ENCODE data around the gene MAP2K7. TPM values are rescaled to one million over a fixed set of nuclear protein-coding genes. Genes with fewer than 3 reads are reported as not detected.
"Not testable (repeated sequence)": the region's sequence is repeated elsewhere in the genome, so short reads cannot be mapped to it uniquely, and the experiment has no call there.

MAP2K7 gene
- total RNA-seq, 1 donor from 2014 or later = 15.4 TPM

DNA sequence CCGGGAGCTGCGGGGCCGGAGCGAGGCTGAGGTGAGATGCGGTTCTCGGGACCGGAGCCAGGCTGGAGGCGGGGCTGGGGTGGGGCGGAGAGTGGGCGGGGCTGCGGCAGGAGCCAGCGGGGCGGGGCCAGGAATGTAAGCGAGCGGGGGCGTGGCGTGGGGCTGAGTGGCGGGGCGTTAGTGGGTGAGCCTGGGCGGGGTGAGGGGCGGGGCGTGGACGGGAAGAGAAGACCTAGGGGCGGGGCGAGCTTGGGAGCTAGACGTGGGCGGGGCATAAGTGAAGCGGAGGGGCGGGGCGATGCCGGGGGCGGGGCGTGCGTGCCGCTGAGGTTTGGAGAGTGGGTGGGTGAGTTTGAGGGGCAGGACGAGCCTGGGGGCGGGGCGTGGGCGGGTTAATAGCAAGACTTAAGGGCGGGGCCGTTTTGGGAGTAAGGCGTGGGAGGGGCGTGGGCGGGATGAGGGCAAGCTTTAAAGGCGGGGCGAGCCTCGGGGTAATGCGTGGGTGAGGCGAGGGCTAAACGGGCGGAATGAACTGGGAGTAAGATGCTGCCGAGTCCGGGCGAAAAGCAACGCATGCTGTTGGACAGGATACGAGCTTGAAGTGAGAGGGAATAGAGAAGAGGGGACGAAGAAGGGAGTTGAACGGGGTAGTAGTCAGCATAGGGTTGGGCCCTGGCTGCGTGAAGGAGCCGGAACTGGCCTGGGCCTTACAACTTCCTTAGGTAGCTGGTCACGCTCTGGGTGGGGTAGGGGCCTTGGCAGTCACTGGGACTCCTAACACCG lies 17.0 kb downstream of the MAP2K7 start:
- ATAC-seq = peak; percentile 87

DNA sequence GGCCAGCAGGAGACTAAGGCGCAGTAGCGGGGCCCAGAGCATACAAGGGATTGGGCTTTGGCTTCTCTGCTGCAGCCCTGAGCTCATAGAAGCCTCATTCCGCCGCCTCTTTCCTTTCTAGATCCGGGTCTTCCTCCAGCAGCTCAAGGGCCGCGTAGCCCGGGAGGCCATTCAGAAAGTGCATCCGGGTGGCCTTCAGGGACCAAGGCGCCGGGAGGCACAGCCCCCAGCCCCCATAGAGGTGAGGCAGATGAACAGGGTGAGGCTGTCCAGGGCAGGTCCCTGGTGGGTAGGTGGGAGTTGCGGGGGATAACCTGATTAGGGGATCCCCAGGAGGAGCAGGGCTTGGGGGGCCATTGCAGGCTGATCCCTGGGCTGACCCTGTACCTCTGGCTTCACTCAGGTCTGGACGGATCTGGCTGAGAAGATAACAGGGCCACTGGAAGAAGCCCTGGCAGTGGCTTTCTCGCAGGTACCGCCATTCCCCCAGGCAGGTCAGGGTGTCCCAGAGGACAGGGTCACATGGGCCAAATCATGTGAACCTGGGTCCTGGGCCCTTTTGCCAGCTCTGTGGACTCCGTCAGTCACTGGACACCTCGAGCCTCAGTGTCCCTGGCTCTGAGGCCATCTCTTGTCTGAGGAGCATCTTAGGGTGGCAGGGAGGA lies 17.8 kb downstream of the MAP2K7 start:
- ATAC-seq = no peak

DNA sequence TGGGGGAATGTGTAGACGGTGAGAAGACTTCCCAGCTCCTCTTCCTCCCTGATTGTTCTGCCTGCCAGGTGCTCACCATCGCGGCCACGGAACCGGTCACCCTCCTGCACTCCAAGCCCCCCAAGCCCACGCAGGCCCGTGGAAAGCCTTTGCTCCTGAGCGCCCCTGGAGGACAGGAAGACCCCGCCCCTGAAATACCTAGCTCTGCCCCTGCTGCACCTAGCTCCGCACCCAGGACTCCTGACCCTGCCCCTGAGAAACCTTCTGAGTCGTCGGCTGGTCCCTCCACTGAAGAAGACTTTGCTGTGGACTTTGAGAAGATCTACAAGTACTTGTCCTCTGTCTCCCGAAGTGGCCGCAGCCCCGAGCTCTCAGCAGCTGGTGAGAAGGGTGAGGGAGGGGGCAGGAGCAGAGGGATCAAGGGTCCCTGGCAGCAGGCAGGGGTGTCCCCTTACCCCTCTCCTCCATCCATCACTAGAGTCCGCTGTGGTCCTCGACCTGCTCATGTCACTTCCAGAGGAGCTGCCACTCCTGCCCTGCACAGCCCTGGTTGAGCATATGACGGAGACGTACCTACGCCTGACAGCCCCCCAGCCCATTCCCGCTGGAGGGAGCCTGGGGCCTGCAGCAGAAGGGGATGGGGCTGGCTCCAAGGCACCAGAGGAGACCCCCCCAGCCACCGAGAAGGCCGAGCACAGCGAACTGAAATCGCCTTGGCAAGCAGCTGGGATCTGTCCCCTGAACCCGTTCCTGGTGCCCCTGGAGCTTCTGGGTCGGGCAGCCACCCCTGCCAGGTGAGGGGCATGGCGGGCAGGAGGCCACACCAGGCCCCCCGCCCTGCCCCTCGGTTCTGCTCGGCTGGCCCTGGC lies 18.5 kb downstream of the MAP2K7 start:
- no peak for ATAC-seq

DNA sequence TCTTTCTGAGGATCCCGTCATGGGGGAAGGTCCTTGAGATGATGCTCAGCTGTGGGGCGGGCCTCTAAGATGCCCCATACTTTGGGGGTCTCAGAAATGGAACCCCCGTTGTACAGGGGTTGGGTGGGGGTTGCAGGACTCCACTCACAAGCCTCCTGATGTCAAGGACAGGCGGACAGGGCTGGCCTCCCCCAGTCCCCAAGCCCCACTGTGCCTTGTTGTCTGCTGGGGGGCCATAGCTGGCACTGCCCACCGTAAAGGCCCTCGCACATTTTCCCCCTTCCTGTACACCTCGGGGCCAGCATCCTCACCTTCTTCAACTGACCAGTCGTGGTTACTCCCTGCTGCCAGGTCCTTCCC lies 19.1 kb downstream of the MAP2K7 start:
- no peak for ATAC-seq

DNA sequence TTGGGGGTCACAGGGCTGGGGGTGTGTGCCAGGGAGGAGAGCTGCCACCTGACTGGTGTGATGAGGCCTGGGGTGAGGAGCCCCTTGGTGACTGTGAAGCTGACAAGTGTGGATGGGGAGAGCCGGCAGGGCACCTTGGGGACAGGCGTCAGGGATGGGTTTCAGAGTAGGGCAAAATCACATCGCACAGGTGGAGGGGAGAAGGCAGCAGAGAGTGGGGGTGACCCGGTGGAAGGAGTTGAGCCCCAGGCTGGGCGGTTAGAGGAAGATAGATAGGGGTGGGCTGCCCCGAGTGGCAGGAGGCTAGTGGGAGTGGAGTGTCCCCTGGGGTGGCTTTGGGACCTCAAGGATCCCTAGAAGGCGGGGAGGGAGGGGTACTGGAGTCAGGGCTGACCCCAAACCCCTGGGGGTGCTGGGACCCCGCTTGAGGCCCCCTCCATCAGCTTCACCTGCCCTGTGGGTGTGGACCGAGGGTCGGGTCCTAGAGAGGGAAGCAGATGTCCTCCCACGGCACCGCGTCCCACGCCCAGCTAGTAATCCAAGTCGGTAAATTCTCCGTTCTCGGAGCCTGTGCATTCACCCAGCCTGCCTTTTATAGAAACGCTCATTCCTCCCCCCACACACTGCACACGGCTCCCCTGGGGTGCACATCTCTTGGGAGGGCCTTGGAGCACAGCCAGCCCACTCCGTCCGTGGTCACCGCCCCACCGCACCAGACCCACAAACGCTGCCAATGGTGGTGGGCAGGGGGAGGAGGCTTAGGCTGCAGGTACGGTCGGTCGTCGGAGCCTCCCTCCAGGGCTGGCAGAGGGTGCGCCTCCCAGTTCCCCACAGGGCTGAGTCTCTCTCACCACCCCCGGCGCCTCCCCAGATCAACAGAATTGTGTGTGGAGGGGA lies 19.9 kb downstream of the MAP2K7 start:
- no peak for ATAC-seq

DNA sequence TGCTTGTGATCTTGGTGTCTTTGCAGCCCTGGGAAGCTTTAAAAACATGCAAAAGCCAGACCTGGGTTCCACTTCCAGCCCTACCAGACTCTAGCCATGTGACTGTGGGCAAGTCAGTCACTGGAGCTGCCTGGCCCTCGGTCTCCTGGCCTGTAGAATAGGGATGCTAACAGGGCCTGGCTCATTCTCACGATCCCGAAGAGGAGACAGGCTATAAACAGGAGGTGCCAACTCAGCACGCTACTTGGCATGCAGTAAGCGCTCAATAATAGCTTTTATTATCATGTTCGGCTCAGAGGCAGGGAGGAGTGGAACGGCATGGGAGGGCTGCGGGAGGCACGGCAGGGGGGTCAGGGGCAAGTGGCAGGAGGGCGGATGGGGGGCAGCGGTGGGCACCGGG lies 20.6 kb downstream of the MAP2K7 start:
- ATAC-seq = no peak

DNA sequence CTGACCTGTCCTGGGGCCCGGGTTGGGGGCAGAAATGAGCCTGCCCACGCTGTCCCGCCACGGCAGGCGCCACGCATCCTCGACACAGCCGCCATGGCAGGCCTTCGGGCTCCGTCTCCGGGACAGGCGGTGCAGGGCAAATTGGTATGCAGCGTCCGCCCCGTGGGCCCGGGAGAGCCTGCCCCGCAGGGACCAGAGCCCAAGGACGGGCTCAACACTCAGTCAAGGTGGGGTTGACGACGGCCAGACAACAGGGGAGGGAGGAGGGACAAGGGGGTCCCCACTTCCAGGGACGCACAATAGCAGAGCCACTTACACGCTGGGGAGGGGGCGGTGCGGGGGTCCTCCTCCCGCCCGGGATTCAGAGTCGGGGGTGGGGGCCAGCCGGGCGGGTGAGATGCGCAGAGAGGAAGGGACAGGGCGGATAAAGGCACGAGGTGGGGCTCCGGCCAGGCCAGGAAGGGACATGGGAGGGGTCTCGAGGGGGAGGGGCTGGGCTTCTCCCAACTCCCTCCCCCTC lies 21.0 kb downstream of the MAP2K7 start:
- ATAC-seq = no peak

DNA sequence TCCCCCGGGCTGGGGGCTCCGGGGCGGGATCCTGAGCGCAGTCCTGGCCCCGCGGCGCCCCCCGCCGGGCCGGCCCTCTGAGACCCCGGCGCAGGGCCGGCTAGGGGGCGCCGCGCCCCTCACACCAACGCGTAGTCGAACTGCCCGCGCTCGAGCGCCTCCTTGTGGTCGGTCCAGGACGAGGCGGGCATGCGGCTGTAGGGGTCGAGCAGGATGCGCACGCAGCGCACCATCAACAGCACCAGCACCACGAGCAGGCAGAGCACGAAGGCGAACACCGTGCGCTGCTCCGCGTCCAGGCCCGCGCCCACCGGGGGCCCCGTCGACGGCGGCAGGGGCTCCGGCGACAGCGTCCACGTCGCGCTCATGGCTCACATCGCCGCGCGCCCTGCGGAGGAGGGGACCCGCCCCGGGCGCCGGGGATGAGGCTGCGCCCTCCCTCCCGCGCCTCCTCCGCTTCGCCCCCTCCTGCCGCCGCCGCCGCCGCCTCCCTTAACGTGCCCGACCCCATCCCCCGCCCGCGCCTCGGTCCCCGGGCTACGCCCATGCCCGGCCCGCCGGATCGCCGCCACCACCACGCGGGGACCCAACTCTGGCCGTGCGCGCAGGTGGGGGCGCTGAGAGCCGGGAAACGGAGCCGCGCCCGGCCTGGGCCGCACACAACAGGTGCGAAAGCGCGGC lies 21.6 kb downstream of the MAP2K7 start:
- ATAC-seq = no peak

DNA sequence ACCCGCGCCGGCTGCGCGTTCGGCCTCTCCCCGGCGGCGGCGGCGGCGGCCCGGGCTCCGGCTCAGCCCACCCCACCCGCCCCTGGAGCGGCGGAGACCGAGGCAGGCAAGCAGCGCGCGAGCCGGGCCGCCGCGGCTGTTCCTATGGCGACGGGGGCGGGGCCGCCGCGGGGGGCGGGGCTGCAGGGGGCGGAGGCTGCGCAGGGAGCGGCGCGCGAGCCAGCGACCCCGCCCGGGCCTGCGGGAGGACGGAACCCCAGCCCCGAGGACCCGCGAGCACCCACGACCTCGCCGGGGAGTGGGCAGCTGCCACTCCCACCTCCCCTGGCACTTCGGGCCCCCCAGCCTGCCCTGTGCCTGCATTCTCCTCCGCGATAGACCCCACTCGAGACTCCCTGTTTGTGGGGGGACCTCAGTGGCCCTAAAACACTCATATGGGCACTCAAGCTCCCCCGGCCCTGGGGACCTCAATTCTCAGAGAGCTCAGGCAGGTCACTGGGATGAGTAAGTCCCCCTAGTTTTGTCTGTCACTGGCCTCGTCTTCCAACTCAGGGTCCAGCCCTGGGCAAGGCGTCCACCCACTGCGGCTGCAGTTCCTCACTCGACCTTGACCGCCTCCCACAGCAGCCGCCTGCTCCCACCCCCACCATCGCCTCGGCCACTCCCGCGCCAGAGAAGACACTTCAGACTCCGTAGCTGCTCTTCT lies 22.5 kb downstream of the MAP2K7 start, which contains the start of gene CTXN1:
Gene CTXN1, minus strand, starts transcription at position 115 of the 706 bp plus-strand sequence. CDS start 597 bp downstream, outside the sequence.
- peak; percentile 28 for ATAC-seq

DNA sequence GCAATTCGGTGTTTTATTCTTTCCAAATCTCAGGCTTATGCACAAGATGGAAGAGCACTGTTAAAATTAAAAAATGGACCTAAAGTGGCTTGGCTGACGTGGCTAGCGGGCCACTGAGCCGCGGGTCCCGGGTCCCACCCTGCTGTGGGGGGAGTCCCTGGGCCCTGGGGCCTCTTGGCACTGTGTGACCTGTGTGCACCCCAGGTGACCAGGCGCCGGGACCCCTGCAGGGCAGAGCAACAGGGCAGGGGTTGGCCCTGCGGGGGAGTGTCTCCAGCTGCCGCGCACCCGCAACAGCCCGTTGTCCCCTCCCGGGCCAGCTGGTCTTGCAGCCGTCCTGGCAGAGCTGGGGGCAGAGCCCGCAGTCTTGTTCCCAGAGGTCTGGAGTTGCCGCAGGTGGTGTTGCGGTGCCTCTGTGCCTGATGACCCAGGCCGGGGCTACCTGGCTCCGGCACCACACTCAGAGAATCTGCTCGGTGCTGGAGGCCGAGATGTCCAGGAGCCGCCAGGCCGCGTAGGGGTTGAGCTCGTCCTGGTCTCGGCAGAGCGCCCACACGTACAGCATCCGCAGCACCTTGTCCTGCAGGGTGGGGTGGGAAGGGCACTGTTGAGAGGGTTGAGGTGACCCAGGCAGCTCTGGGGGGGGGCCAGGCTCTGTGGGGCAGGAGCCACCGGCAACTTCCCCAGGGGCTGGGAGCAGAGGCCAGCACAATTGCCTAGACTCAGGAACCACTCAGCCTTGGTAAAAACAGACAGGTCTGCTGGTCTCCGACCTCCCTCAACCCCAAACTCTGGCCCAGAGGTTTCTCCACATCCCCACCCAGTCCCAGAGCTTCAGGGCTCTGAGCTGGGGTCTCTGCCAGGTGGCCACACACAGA lies 23.3 kb downstream of the MAP2K7 start:
- ATAC-seq = no peak

DNA sequence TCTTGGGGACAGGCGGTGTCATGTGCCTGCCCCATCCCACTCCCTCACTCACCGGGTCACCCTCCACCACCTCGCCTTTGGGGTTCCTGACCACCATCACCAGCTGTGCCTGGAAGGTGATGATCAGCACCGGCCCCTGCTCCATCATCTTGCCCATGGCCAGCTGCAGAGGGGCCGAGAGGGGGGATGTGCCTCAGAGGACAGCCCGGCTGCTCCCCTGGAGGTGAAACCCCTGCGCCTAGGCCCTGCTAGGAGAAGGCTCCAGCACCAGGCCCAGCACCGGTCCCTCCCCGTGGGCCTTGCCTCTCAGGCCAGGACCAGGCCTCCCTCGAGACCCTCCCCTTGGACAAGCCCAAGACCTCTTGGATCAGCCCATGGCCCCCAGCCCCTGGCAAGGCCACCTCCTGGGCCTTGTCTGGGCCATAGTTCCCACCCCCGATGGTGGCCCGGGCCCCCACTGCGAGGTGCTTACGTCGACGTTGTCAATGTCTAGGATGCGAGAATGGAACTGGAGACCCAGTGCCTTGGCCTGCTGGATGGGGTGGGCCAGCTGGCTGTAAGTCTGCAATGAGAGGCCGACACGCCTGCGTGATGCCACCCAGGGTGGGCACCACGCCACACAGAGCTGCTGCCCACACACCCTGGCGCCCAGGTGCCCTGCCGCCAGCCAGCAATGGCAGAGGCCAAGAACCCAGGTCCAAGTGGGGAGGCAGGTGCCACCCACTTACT lies 24.1 kb downstream of the MAP2K7 start:
- no peak for ATAC-seq

DNA sequence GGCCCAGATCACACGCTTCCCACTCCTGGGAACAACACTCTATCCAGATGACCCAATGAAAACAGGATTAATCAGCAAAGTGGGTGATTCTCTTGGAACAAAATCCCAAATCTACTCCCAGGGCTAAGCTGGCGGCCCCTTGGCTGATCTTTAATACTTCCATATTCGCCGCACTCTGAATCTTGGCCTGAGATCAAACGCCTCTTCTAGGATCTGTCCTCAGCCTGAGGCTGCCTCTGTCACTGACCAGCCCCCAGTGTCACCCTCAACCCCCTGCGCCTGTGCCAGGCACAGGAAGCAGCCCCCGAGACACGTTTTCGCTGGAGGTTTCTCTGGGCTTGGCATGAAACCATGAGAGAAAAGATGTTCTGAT lies 24.6 kb downstream of the MAP2K7 start:
- ATAC-seq = no peak

DNA sequence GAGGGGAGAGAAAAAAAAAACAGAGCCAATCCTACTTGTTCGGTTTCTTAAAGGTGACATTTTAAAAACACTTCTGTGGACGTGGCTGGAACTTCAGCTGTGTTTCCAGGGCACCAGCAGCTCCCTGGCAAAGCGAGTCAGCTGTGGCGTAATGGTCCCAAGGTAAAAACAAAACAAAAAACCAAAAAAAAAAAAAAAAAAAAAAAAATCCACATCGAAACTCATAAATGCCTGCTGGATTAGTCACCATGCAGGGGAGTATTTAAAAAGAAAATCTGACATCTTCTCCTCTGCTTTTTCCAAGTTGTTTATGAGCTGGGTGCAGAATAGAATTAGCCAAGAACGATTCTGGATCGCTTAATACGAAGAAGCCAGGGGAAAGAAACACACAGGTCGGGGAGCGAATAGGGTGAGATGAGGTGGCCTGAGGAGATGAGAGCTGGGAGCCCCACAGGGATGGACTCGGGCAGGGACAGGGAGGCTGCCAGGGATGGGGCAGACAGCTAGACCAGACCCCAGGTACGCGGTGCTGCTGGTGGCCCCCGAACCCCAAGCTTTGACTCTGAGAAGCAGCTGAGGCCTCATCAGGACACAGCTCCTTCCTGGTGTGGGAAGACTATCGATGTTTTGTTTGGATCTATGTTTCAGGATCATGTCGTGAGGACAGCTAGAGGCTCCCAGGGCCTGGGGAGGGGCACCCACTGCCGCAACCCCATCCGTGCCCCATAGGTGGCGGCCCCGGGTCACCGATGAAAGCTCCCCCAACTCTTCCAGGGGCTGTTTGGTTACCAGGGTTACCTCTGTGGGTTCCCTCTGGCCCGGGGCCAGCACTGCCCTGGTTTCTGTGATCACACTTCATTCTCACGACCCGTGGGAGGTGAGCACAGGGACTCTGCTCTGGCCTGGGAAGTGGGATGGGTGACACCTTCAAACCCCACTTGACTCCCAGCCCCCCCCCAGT lies 25.3 kb downstream of the MAP2K7 start:
- no peak for ATAC-seq

DNA sequence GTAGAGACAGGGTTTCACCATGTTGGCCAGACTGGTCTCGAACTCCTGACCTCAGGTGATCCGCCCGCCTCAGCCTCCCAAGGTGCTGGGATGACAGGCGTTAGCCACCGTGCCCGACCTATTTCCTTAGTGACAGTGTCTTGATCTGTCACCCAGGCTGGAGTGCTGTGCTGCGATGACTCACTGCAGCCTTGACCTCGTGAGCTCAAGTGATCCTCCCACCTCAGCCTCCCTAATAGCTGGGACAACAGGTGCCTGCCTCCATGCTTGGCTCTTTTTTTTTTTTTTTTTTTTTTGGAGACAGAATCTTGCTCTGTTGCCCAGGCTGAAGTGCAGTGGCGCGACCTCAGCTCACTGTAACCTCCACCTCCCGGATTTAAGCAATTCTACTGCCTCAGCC lies 26.4 kb downstream of the MAP2K7 start:
- not testable (repeated sequence) for ATAC-seq

DNA sequence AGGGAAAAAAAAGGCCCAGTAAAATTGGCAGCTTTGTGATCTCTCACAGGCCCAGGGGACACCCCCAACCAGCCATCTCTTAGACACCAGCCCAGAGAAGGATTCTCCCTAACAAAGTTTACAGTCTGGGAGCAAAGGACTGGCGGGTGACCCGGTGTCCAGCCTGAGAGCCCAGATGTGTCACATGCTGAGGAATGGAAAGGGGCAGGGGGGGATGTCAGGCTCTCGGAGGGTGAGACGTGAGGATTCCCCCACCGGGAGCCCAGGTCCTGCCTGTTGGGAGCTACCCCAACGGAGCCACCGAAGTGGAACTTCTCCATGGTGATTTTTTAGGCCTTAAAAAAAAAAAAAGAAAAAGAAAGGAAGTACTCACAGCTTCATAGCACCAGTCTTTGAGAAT lies 27.1 kb downstream of the MAP2K7 start:
- no peak for ATAC-seq

DNA sequence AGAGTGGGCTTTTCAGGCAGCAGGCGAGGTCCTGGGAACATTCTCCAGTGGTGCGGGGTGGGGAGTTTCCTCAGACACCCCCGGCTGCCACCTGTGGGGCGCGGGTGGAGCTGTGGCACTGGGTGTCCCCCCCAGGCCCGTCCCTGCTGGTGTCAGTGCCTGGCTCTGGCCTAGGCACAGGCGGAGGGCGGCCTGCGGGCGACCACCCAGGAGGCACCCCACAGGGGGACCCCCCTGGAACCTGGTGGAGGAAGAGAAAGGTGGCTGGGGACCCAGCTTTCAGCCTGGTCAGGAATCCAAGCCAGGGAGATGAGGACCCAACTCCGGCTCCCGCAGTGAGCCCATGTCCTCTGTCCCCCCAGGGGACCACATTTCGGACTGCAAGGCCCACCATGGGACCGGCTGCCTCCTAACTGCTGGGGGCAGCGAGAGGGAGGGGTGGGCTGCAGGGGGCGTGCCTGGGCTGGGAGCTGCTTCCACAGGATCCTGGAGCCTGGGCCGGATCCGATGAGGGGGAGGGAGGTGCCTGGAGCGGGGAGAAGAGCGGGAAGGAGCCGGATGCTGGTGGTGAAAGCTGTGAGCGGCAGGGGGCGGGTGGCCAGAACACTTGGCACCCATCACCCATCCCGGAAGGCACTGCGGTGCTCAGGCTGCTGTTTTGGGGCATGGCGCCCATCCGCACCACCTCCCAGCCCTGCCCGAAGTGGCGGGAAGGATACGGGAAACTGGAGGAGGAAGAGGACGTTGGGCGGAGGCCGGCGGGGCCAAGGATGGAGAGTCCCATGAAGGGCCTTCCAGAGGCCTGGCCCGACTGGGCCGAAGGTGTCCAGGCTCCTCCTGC lies 27.8 kb downstream of the MAP2K7 start:
- ATAC-seq = peak; percentile 1
